GM23338 (cell line): Measurements from ENCODE around the gene ZNF621. TPM values are rescaled to one million over a fixed set of nuclear protein-coding genes. Genes with fewer than 3 reads are reported as not detected.

Experiments
- ATAC-seq: fragments of 200-7000 bp; cut with Tn5 transposase; 3 replicates; pipeline ENCODE4 v1.9.1; 2020
- DNase-seq: peaks from one replicate; pipeline ENCODE4 v3.0.0-alpha.2; 2015; ENCODE audit warnings: low spot score
- H2AFZ ChIP-seq: fragments of 200-600 bp; sonication (generic); 2 replicates; pipeline ENCODE4 v1.8.0; 2016; ENCODE audit warnings: antibody characterized with exemption, mild to moderate bottlenecking, moderate library complexity
- H3F3A ChIP-seq: fragments of 200-600 bp; sonication (generic); replicated peaks from 2 replicates; pipeline ENCODE4 v1.8.0; 2017; ENCODE audit warnings: antibody characterized with exemption, mixed run types, low read depth
- H3K27ac ChIP-seq: fragments of 200-600 bp; sonication (generic); 2 replicates; pipeline ENCODE4 v1.6.1; 2016; ENCODE audit warnings: low read depth
- H3K27me3 ChIP-seq: fragments of 200-600 bp; sonication (generic); 2 replicates; pipeline ENCODE4 v1.8.0; 2016; ENCODE audit warnings: mild to moderate bottlenecking, mixed run types, moderate library complexity; ENCODE audit not compliant: insufficient read depth
- H3K36me3 ChIP-seq: fragments of 200-600 bp; sonication (generic); 2 replicates; pipeline ENCODE4 v1.8.0; 2016; ENCODE audit warnings: mild to moderate bottlenecking; ENCODE audit not compliant: insufficient read depth
- H3K4me1 ChIP-seq: fragments of 200-600 bp; sonication (generic); 2 replicates; pipeline ENCODE4 v1.8.0; 2016; ENCODE audit warnings: mild to moderate bottlenecking, moderate library complexity; ENCODE audit not compliant: insufficient read depth
- H3K4me2 ChIP-seq: fragments of 200-600 bp; sonication (generic); 2 replicates; pipeline ENCODE4 v1.7.1; 2017; ENCODE audit warnings: mixed run types
- H3K4me3 ChIP-seq: fragments of 200-600 bp; sonication (generic); 2 replicates; pipeline ENCODE4 v1.6.1; 2016; ENCODE audit warnings: mixed run types
- H3K79me2 ChIP-seq: fragments of 200-600 bp; sonication (generic); replicated peaks from 2 replicates; pipeline ENCODE4 v1.8.0; 2017; ENCODE audit warnings: mild to moderate bottlenecking; ENCODE audit not compliant: insufficient read depth
- H3K9me2 ChIP-seq: fragments of 200-600 bp; sonication (generic); 2 replicates; pipeline ENCODE4 v1.8.0; 2017; ENCODE audit not compliant: insufficient read depth
- H4K20me1 ChIP-seq: fragments of 200-600 bp; sonication (generic); replicated peaks from 2 replicates; pipeline ENCODE4 v1.8.0; 2017; ENCODE audit warnings: mild to moderate bottlenecking; ENCODE audit not compliant: insufficient read depth
- H3K27ac Mint-ChIP-seq: 2 replicates; pipeline ENCODE4 v1.8.0; 2020; ENCODE audit warnings: inconsistent platforms, mild to moderate bottlenecking, moderate library complexity, mixed read lengths
- H3K27me3 Mint-ChIP-seq: 3 replicates; pipeline ENCODE4 v1.8.0; 2022; ENCODE audit warnings: low read depth, mild to moderate bottlenecking, moderate library complexity, mixed read lengths, inconsistent platforms; ENCODE audit not compliant: insufficient read depth, poor library complexity
- H3K36me3 Mint-ChIP-seq: 3 replicates; pipeline ENCODE4 v1.8.0; 2021; ENCODE audit warnings: low read depth, mild to moderate bottlenecking, inconsistent platforms, moderate library complexity, mixed read lengths
- H3K4me1 Mint-ChIP-seq: 3 replicates; pipeline ENCODE4 v1.8.0; 2020; ENCODE audit warnings: mild to moderate bottlenecking, inconsistent platforms, mixed read lengths
- H3K4me3 Mint-ChIP-seq: 3 replicates; pipeline ENCODE4 v1.8.0; 2021; ENCODE audit warnings: moderate library complexity, mild to moderate bottlenecking, inconsistent platforms, mixed read lengths
- H3K9me3 Mint-ChIP-seq: 3 replicates; pipeline ENCODE4 v1.8.0; 2020; ENCODE audit warnings: moderate library complexity, mild to moderate bottlenecking, inconsistent platforms, mixed read lengths
- CREB1 ChIP-seq: fragments of 250-450 bp; sonication (Bioruptor Pico); IDR thresholded peaks from 2 replicates; pipeline ENCODE4 v1.5.0; 2020; ENCODE audit warnings: low read depth, mild to moderate bottlenecking, moderate library complexity
- EZH2 ChIP-seq: fragments of 200-600 bp; sonication (generic); IDR thresholded peaks from one replicate; pipeline ENCODE4 v1.8.0; 2017; ENCODE audit warnings: antibody characterized with exemption, mild to moderate bottlenecking, low read depth; ENCODE audit not compliant: unreplicated experiment
- EZH2phosphoT487 ChIP-seq: fragments of 200-600 bp; sonication (generic); IDR thresholded peaks from one replicate; pipeline ENCODE4 v1.8.1; 2018; ENCODE audit warnings: antibody characterized with exemption; ENCODE audit not compliant: unreplicated experiment
- JUNB ChIP-seq: IDR thresholded peaks from one replicate; pipeline ENCODE4 v1.6.1; 2016; ENCODE audit warnings: antibody characterized with exemption; ENCODE audit not compliant: unreplicated experiment
- NANOG ChIP-seq: IDR thresholded peaks from 2 replicates; pipeline ENCODE4 v1.6.1; 2016; ENCODE audit warnings: antibody characterized with exemption, borderline replicate concordance
- POLR2AphosphoS5 ChIP-seq: IDR thresholded peaks from 2 replicates; pipeline ENCODE4 v1.6.1; 2016; ENCODE audit warnings: antibody characterized with exemption, low read depth
- REST ChIP-seq: IDR thresholded peaks from one replicate; pipeline ENCODE4 v1.6.1; 2018; ENCODE audit warnings: antibody characterized with exemption; ENCODE audit not compliant: unreplicated experiment
- STAT1 ChIP-seq: IDR thresholded peaks from one replicate; pipeline ENCODE4 v1.6.1; 2016; ENCODE audit warnings: antibody characterized with exemption; ENCODE audit not compliant: unreplicated experiment
- ZNF114 ChIP-seq: fragments of 250-450 bp; sonication (Bioruptor Pico); IDR thresholded peaks from 2 replicates; pipeline ENCODE4 v1.5.0; 2020; ENCODE audit warnings: mild to moderate bottlenecking, moderate library complexity
- ZNF331 ChIP-seq: fragments of 250-450 bp; sonication (Bioruptor Pico); IDR thresholded peaks from 2 replicates; pipeline ENCODE4 v1.5.0; 2020; ENCODE audit warnings: low read depth, mild to moderate bottlenecking, moderate library complexity
- ZNF462 ChIP-seq: fragments of 250-450 bp; sonication (Bioruptor Pico); IDR thresholded peaks from 2 replicates; pipeline ENCODE4 v1.5.0; 2020; ENCODE audit warnings: mild to moderate bottlenecking, moderate library complexity
- polyA plus RNA-seq: library from polyadenylated mRNA; unstranded; fragments of >200 nt; fragmentation: Nextera tagmentation; extraction: Ambion mirVana; gene quantifications from 2 replicates; pipeline ENCODE4 v1.2.1, GENCODE V29; 2016
- total RNA-seq: library from RNA; depleted of rRNA; stranded (reverse); fragments of >200 nt; shearing (Covaris generic); gene quantifications from 2 replicates; pipeline ENCODE4 v1.2.3, GENCODE V29; 2014
- TF ChIP-seq, protein P1 (sequence below): IDR thresholded peaks from 2 replicates; pipeline ENCODE4 v1.6.1; 2016; ENCODE audit warnings: antibody characterized with exemption
- TF ChIP-seq, protein P2 (sequence below), 2 experiments: fragments of 200-600 bp in 1 of 2; sonication (generic) in 1 of 2; conservative IDR thresholded peaks; 2 replicates each; pipeline versions ENCODE4 v1.5.1 to v1.6.1; 2016 to 2017; ENCODE audit warnings: antibody characterized with exemption in 2 of 2, low read depth in 2 of 2, mild to moderate bottlenecking in 2 of 2, moderate library complexity in 1 of 2

The ZNF621 gene
- total and polyA plus RNA-seq, 2 experiments from 2014 or later, result 6.3 to 12.1 TPM

- Mint-ChIP-seq H3K27me3 (peaks cover 13% of the 10 kb centered on the region), H3K4me3 (no peak overlapping the region), H3K36me3 (no peaks in the 10 kb centered on the region), H3K27ac (no peak overlapping the region), H3K9me3 (no peaks in the 10 kb centered on the region), H3K4me1 (peaks cover 22% of the 10 kb centered on the region)
- no peak overlapping the region for H3K27ac ChIP-seq
- no peaks in the 10 kb centered on the region for H3F3A ChIP-seq
- peak overlapping the region; percentile 82 for H2AFZ ChIP-seq
- H3K4me2 ChIP-seq, result peak overlapping the region; percentile 76; the same call in 1 of the 2 replicates
- H3K36me3 ChIP-seq, result no peaks in the 10 kb centered on the region
- DNase-seq (no peak), ATAC-seq (no peak)
- no peaks in the 10 kb centered on the region for H4K20me1 ChIP-seq
- H3K9me2 ChIP-seq, result no peaks in the 10 kb centered on the region
- H3K27me3 ChIP-seq, result 0 out of 2 replicates have a peak, but pooled peaks cover 4% of the 10 kb centered on the region
- H3K4me3 ChIP-seq, result no peak overlapping the region
- TF ChIP-seq REST (no peak), POLR2AphosphoS5 (no peak), EZH2phosphoT487 (no peak), ZNF331 (CRISPR knock-in tag) (no peak), JUNB (no peak), ZNF114 (CRISPR knock-in tag) (no peak), STAT1 (no peak), NANOG (no peak), EZH2 (no peak), ZNF462 (no peak), CREB1 (no peak)
- TF ChIP-seq, protein P1, sequence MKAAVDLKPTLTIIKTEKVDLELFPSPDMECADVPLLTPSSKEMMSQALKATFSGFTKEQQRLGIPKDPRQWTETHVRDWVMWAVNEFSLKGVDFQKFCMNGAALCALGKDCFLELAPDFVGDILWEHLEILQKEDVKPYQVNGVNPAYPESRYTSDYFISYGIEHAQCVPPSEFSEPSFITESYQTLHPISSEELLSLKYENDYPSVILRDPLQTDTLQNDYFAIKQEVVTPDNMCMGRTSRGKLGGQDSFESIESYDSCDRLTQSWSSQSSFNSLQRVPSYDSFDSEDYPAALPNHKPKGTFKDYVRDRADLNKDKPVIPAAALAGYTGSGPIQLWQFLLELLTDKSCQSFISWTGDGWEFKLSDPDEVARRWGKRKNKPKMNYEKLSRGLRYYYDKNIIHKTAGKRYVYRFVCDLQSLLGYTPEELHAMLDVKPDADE, result no peak
- TF ChIP-seq, protein P2, sequence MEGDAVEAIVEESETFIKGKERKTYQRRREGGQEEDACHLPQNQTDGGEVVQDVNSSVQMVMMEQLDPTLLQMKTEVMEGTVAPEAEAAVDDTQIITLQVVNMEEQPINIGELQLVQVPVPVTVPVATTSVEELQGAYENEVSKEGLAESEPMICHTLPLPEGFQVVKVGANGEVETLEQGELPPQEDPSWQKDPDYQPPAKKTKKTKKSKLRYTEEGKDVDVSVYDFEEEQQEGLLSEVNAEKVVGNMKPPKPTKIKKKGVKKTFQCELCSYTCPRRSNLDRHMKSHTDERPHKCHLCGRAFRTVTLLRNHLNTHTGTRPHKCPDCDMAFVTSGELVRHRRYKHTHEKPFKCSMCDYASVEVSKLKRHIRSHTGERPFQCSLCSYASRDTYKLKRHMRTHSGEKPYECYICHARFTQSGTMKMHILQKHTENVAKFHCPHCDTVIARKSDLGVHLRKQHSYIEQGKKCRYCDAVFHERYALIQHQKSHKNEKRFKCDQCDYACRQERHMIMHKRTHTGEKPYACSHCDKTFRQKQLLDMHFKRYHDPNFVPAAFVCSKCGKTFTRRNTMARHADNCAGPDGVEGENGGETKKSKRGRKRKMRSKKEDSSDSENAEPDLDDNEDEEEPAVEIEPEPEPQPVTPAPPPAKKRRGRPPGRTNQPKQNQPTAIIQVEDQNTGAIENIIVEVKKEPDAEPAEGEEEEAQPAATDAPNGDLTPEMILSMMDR (conservative IDR thresholded peaks at IDR 0.05; ENCODE audit: low read depth in 2 of 2), result no peak
- peaks cover 18% of the 10 kb centered on the region for H3K4me1 ChIP-seq
- H3K79me2 ChIP-seq, result no peaks in the 10 kb centered on the region
Measured at GRCh38 chr3:40585381-40586016, 60.7 kb downstream of the ZNF621 start.
